A549 (cell line): ENCODE measurements around the gene SCN2B. TPM values are rescaled to one million over a fixed set of nuclear protein-coding genes. Genes with fewer than 3 reads are reported as not detected.

Experiments used
- ATAC-seq, 2 experiments: fragments of 200-7000 bp in 1 of 2; fragments of >200 bp in 1 of 2; cut with Nextera tagmentation in 1 of 2; cut with Tn5 transposase in 1 of 2; 3 replicates each; pipeline versions ENCODE4 v1.8.0 to v1.9.1; 2018 to 2020; ENCODE audit warnings: mild to moderate bottlenecking in 1 of 2, moderate library complexity in 1 of 2
- CTCF ChIA-PET: fragments of 300-600 bp; sonication (Branson Sonifier 250); formaldehyde crosslinking; extraction: SDS; loops from one replicate; lab custom pipeline; 2021; ENCODE audit warnings: antibody characterized with exemption, inconsistent platforms; lab: Yijun Ruan, JAX
- POLR2A ChIA-PET: fragments of 350-600 bp; formaldehyde crosslinking; extraction: SDS; loops from one replicate; lab custom pipeline; 2021; ENCODE audit warnings: antibody characterized with exemption, inconsistent platforms; lab: Yijun Ruan, JAX
- DNase-seq, 2 experiments: peaks; one replicate each; pipeline versions ENCODE4 v3.0.0 to v3.0.0-alpha.2; 2011 to 2016; ENCODE audit warnings: low read depth in 1 of 2, low spot score in 1 of 2
- FAIRE-seq: peaks from 2 replicates; lab custom pipeline; 2011; peaks lifted over from hg19 to GRCh38; lab: Jason Lieb, UNC
- H3K27ac ChIP-seq, 2 experiments: fragments of >200 bp; sonication (Bioruptor Twin); formaldehyde crosslinking; 3 replicates each; pipeline ENCODE4 v1.5.1; 2016 to 2017
- H3K4me1 ChIP-seq: fragments of >200 bp; sonication (Bioruptor Twin); formaldehyde crosslinking; 3 replicates; pipeline ENCODE4 v1.6.1; 2016
- H3K4me2 ChIP-seq: fragments of >200 bp; sonication (Bioruptor Twin); formaldehyde crosslinking; 3 replicates; pipeline ENCODE4 v1.6.1; 2016
- H3K4me3 ChIP-seq: fragments of >200 bp; sonication (Bioruptor Twin); formaldehyde crosslinking; 3 replicates; pipeline ENCODE4 v1.5.1; 2016
- H3K9me3 ChIP-seq: fragments of >200 bp; sonication (Bioruptor Twin); formaldehyde crosslinking; 3 replicates; pipeline ENCODE4 v1.6.1; 2016
- BHLHE40 ChIP-seq: IDR thresholded peaks from 2 replicates; pipeline ENCODE4 v1.6.1; 2012; ENCODE audit warnings: low read depth, low read length, inconsistent platforms
- CBX2 ChIP-seq: fragments of 200-600 bp; sonication (generic); IDR thresholded peaks from 2 replicates; pipeline ENCODE4 v1.6.1; 2016; ENCODE audit warnings: low read depth, mild to moderate bottlenecking, borderline replicate concordance
- CTCF ChIP-seq: fragments of >200 bp; sonication (Bioruptor Twin); formaldehyde crosslinking; IDR thresholded peaks from 3 replicates; pipeline ENCODE4 v1.5.1; 2016
- E2F6 ChIP-seq: IDR thresholded peaks from 2 replicates; pipeline ENCODE4 v1.6.1; 2012; ENCODE audit warnings: low read depth, borderline replicate concordance
- EHF ChIP-seq: fragments of 250-450 bp; sonication (Bioruptor Pico); IDR thresholded peaks from 2 replicates; pipeline ENCODE4 v1.5.0; 2020; ENCODE audit warnings: mild to moderate bottlenecking
- ESRRA ChIP-seq: fragments of 150-350 bp; IDR thresholded peaks from 2 replicates; pipeline ENCODE4 v1.6.1; 2014; ENCODE audit warnings: mild to moderate bottlenecking, low read length, borderline replicate concordance
- FOSL2 ChIP-seq, 2 experiments: fragments of 450-650 bp in 1 of 2; fragments of >200 bp in 1 of 2; sonication (Bioruptor Twin) in 1 of 2; formaldehyde crosslinking; IDR thresholded peaks; 2 replicates each; pipeline versions ENCODE4 v1.5.0 to v1.6.1; 2016 to 2020; ENCODE audit warnings: mild to moderate bottlenecking in 1 of 2, moderate library complexity in 1 of 2
- HMGXB4 ChIP-seq: fragments of 250-450 bp; sonication (Bioruptor Pico); IDR thresholded peaks from 2 replicates; pipeline ENCODE4 v1.5.0; 2021; ENCODE audit warnings: mild to moderate bottlenecking, moderate library complexity, borderline replicate concordance
- JUN ChIP-seq, 2 experiments: fragments of >200 bp; sonication (Bioruptor Twin); formaldehyde crosslinking; IDR thresholded peaks; 2 replicates in 1 of 2; 3 replicates in 1 of 2; pipeline ENCODE4 v1.6.1; 2016 to 2017
- MAFK ChIP-seq: fragments of 450-650 bp; IDR thresholded peaks from 2 replicates; pipeline ENCODE4 v1.6.1; 2014; ENCODE audit not compliant: partially characterized antibody
- NFE2L2 ChIP-seq: fragments of 150-350 bp; conservative IDR thresholded peaks from 2 replicates; pipeline ENCODE4 v1.6.1; 2014; ENCODE audit warnings: low read length
- NPAS2 ChIP-seq: fragments of 250-450 bp; sonication (Bioruptor Pico); IDR thresholded peaks from 2 replicates; pipeline ENCODE4 v1.8.0; 2022; ENCODE audit warnings: mild to moderate bottlenecking, moderate library complexity, borderline replicate concordance
- POLR2A ChIP-seq: IDR thresholded peaks from 2 replicates; pipeline ENCODE4 v1.6.1; 2012; ENCODE audit warnings: mild to moderate bottlenecking, low read length
- SMC3 ChIP-seq: fragments of >200 bp; sonication (Bioruptor Twin); formaldehyde crosslinking; IDR thresholded peaks from 3 replicates; pipeline ENCODE4 v1.6.1; 2018; ENCODE audit warnings: inconsistent platforms
- TP53 ChIP-seq: fragments of 250-450 bp; sonication (Bioruptor Pico); IDR thresholded peaks from 2 replicates; pipeline ENCODE4 v1.5.0; 2021; ENCODE audit warnings: mild to moderate bottlenecking, moderate library complexity
- WGBS: methylation state at CpG from one replicate; pipeline ENCODE4 v1.1.6; 2017; ENCODE audit errors: missing lambda C conversion rate; 5-methylcytosine and 5-hydroxymethylcytosine counted together
- polyA plus RNA-seq, 4 experiments: library from polyadenylated mRNA; depleted of rRNA in 3 of 4; stranded (reverse); fragments of >200 nt; fragmentation: RNase III in 1 of 4; extraction: RNeasy Plus Mini Kit Qiagen cat#74134 plus additional on column Dnase treatment in 1 of 4; gene quantifications; 2 replicates in 3 of 4; 3 replicates in 1 of 4; pipeline ENCODE4 v1.2.3, GENCODE V29; 2011 to 2017
- TF ChIP-seq, protein P1 (sequence below): IDR thresholded peaks from 2 replicates; pipeline ENCODE4 v1.6.1; 2012
- TF ChIP-seq, protein P2 (sequence below): fragments of 250-450 bp; sonication (Bioruptor Pico); IDR thresholded peaks from 2 replicates; pipeline ENCODE4 v1.5.0; 2020; ENCODE audit warnings: low read depth, mild to moderate bottlenecking, moderate library complexity

Gene SCN2B
- polyA plus RNA-seq, 2 of the 4 experiments (the other 2 are of a cell fraction): not detected

DNA sequence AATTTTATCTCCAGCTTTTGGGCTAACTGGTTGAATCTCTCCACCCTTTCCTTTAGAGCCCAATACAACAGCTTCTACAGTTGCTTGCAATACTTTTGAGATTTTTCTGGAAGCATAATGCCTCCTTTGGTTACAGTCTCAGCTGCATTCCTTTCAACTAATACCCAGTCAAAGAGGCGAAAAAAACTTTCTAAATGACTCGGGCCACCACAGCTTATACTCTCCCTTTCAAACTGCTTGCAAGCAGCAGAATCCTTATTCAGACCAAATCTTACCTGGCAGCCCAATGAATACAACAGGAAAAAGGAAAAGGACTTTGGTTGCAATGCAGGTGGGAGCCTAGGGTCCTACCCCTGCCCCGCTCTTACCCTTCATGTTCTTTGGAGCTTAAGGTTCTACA, 32.6 kb upstream of the SCN2B start:
- Histone ChIP-seq H3K9me3 (no peaks in the 10 kb centered on the region), H3K4me2 (no peak overlapping the region), H3K27ac (no peak overlapping the region), H3K4me1 (no peaks in the 10 kb centered on the region), H3K4me3 (no peak overlapping the region)
- CTCF ChIA-PET: interaction anchor here (0.9 to 1.0 kb wide), 2 partner anchors 11 to 38 kb away, joined by 3 to 5 read pairs; no protein-coding TSS in a partner anchor
- ATAC-seq: no peak
- 41% methylated on average over 3 of the region's 3 CpGs for WGBS
- no peak for FAIRE-seq
- POLR2A ChIA-PET: no interaction called here
- no peak for DNase-seq
- TF ChIP-seq CTCF: no peak

DNA sequence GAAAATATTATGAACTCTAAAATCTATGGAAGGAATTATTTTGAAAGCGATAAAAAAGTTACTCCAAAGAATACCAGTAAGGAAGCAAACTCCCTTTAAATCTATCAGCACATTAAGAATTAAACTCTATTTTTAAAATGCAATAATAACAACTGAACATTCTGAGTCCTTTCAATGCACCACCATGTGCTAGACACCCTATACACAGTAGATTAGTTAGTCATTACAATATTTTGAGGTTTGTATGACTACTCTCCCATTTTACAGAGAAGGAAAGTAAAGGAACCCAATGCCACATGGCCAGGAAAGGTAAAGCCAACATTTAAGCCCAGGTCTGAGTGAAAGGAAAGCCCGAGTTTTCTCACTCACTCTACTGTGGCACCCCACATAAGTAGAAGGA, 30.6 kb upstream of the SCN2B start:
- WGBS: 25% methylated on average over 2 of the region's 2 CpGs
- H3K9me3 ChIP-seq: no peaks in the 10 kb centered on the region
- no peak for DNase-seq
- H3K4me1 ChIP-seq: no peaks in the 10 kb centered on the region
- no peak overlapping the region for H3K4me2 ChIP-seq
- ChIA-PET POLR2A (no interaction called here), CTCF (interaction anchor here (1.1 kb wide), 1 partner anchor 9 kb away, joined by 9 read pairs; no protein-coding TSS in a partner anchor)
- FAIRE-seq: no peak
- no peak overlapping the region for H3K4me3 ChIP-seq
- no peak for TF ChIP-seq BHLHE40
- TF ChIP-seq CBX2: no peak
- TF ChIP-seq NPAS2 (CRISPR knock-in tag): no peak
- H3K27ac ChIP-seq: no peak overlapping the region
- no peak for ATAC-seq

GRCh38 chr11:118206391-118207031, 30.1 kb upstream of the SCN2B start:
- ATAC-seq (no peak), FAIRE-seq (no peak)
- CTCF ChIA-PET: no interaction called here

More at GRCh38 chr11:118206391-118207031, 30.1 kb upstream of the SCN2B start:
- no peak overlapping the region for H3K4me3 ChIP-seq
- H3K4me1 ChIP-seq: no peaks in the 10 kb centered on the region
- TF ChIP-seq POLR2A (no peak), BHLHE40 (no peak), EHF (CRISPR knock-in tag) (no peak), TP53 (CRISPR knock-in tag) (no peak), CBX2 (no peak), MAFK (no peak), SMC3 (no peak), JUN (IDR thresholded peaks at IDR 0.05) (no peak), ESRRA (no peak), NFE2L2 (no peak), FOSL2 (IDR thresholded peaks at IDR 0.05) (no peak), FOSL2 (CRISPR knock-in tag; IDR thresholded peaks at IDR 0.05) (no peak), HMGXB4 (no peak), E2F6 (no peak)
- TF ChIP-seq, protein P1, sequence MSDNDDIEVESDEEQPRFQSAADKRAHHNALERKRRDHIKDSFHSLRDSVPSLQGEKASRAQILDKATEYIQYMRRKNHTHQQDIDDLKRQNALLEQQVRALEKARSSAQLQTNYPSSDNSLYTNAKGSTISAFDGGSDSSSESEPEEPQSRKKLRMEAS: no peak
- TF ChIP-seq, protein P2, sequence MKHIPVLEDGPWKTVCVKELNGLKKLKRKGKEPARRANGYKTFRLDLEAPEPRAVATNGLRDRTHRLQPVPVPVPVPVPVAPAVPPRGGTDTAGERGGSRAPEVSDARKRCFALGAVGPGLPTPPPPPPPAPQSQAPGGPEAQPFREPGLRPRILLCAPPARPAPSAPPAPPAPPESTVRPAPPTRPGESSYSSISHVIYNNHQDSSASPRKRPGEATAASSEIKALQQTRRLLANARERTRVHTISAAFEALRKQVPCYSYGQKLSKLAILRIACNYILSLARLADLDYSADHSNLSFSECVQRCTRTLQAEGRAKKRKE (CRISPR knock-in tag): no peak
- POLR2A ChIA-PET: no interaction called here
- DNase-seq: no peak
- no peak overlapping the region for H3K4me2 ChIP-seq
- no peaks in the 10 kb centered on the region for H3K9me3 ChIP-seq
- 31% methylated on average over 1 of the region's 1 CpG for WGBS
- no peak overlapping the region for H3K27ac ChIP-seq
